Hepatocyte (in vitro differentiated cells): ENCODE results near the gene GINS2.

Experiments used
- EZH2 ChIP-seq: fragments of 200-600 bp; sonication (generic); IDR thresholded peaks from 2 replicates; pipeline ENCODE4 v1.6.1; 2016; ENCODE audit warnings: antibody characterized with exemption, mild to moderate bottlenecking, borderline replicate concordance
- EZH2phosphoT487 ChIP-seq: fragments of 200-600 bp; sonication (generic); IDR thresholded peaks from one replicate; pipeline ENCODE4 v1.6.1; 2018; ENCODE audit warnings: antibody characterized with exemption, mild to moderate bottlenecking, low read depth, moderate library complexity; ENCODE audit not compliant: unreplicated experiment, severe bottlenecking
- TF ChIP-seq, protein P1 (sequence below): fragments of 200-600 bp; sonication (generic); IDR thresholded peaks from 2 replicates; pipeline ENCODE4 v1.5.1; 2016; ENCODE audit warnings: antibody characterized with exemption, mild to moderate bottlenecking; ENCODE audit not compliant: poor library complexity

DNA sequence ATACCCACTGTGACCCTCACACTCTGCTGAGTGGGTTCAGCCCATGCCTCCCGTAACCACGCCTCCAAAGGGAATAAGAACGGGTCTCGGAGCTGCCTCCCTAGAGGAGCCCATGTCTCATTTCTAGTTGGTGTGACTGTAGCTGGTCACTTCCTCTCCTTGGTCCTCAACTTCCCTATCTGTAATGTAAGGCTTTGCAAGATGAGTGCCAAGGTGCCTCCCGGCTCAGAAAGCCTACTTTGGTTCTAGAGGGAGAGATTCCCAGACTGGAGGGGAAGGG lies 41.4 kb upstream of the GINS2 start:
- TF ChIP-seq, protein P1, sequence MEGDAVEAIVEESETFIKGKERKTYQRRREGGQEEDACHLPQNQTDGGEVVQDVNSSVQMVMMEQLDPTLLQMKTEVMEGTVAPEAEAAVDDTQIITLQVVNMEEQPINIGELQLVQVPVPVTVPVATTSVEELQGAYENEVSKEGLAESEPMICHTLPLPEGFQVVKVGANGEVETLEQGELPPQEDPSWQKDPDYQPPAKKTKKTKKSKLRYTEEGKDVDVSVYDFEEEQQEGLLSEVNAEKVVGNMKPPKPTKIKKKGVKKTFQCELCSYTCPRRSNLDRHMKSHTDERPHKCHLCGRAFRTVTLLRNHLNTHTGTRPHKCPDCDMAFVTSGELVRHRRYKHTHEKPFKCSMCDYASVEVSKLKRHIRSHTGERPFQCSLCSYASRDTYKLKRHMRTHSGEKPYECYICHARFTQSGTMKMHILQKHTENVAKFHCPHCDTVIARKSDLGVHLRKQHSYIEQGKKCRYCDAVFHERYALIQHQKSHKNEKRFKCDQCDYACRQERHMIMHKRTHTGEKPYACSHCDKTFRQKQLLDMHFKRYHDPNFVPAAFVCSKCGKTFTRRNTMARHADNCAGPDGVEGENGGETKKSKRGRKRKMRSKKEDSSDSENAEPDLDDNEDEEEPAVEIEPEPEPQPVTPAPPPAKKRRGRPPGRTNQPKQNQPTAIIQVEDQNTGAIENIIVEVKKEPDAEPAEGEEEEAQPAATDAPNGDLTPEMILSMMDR, result no peak
- TF ChIP-seq EZH2, result no peak
- no peak for TF ChIP-seq EZH2phosphoT487
